ENCODE data around the gene NNT. TPM values are rescaled to one million over a fixed set of nuclear protein-coding genes. Genes with fewer than 3 reads are reported as not detected.

Gene NNT
- total and polyA plus RNA-seq, 2 of the 8 experiments (the other 6 are each of a cell fraction or from before 2014, with no cell fraction given), result 11.0 to 22.2 TPM

DNA sequence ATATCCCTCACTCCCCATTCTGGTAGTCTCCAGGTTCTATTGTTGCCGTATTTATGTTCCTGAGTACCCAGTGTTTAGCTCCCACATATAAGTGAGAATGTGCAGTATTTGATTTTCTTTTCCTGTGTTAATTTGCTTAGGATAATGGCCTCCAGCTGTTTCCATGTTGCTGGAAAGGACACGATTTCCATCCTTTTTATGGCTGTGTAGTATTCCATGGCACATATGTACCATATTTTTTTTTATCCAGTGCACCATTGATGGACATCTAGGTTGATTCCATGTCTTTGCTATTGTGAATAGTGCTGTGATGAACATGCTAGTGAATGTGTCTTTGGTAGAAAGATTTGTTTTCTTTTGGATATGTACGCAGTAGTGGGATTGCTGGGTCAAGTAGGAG lies 98.2 kb downstream of the NNT start:
- Histone ChIP-seq H3K56ac (replicated peaks; ENCODE audit: insufficient read length, low read depth, low read length) (no peak overlapping the region), H3K27ac (ENCODE audit: low read depth, low read length) (no peak overlapping the region), H3K79me1 (ENCODE audit: low read depth, low read length) (no peaks in the 10 kb centered on the region), H3K14ac (ENCODE audit: insufficient read length) (no peak overlapping the region), H4K20me1 (replicated peaks in 1 of 2; ENCODE audit: control insufficient read depth in 1 of 2, insufficient read depth in 2 of 2, low read length in 2 of 2) (no peaks in the 10 kb centered on the region), H2BK120ac (replicated peaks; ENCODE audit: low read depth, low read length) (no peak overlapping the region), H3K79me2 (ENCODE audit: control insufficient read depth in 1 of 2, insufficient read depth in 2 of 2, low read length in 2 of 2) (no peaks in the 10 kb centered on the region), H4K5ac (ENCODE audit: insufficient read length, low read depth, low read length) (no peak overlapping the region), H3K36me3 (ENCODE audit: control insufficient read depth in 2 of 4, insufficient read depth in 4 of 4, low read length in 3 of 4) (no peaks in the 10 kb centered on the region), H3K4me2 (ENCODE audit: insufficient read depth in 1 of 2, low read depth in 2 of 2, low read length in 2 of 2) (no peak overlapping the region), H2BK12ac (ENCODE audit: low read depth, low read length) (no peak overlapping the region), H3K4ac (replicated peaks; ENCODE audit: insufficient read length, low read depth, low read length) (no peak overlapping the region), H4K91ac (replicated peaks; ENCODE audit: insufficient read length, low read length) (no peak overlapping the region), H3K23ac (ENCODE audit: insufficient read length) (no peak overlapping the region), H3K4me1 (replicated peaks in 1 of 4; ENCODE audit: control insufficient read depth in 3 of 4, insufficient read depth in 4 of 4, low read length in 3 of 4) (no peaks in the 10 kb centered on the region), H3K9me3 (ENCODE audit: insufficient read depth in 2 of 2, low read depth in 1 of 2, low read length in 1 of 2) (peaks cover 0 to 5% of the 10 kb centered on the region in 2 experiments; a peak in 2 of 4 replicates), H3K18ac (ENCODE audit: extremely low read depth, low read length) (no peak overlapping the region), H3K9ac (replicated peaks in 1 of 4; ENCODE audit: extremely low read depth in 1 of 4, low read depth in 3 of 4, low read length in 3 of 4) (no peak overlapping the region), H3K27me3 (replicated peaks in 1 of 4; ENCODE audit: control insufficient read depth in 3 of 4, extremely low read depth in 1 of 4, insufficient read depth in 3 of 4, low read length in 3 of 4) (peaks cover 0 to 1% (median 0%) of the 10 kb centered on the region in 4 experiments; a peak in 1 of 7 replicates), H2BK5ac (ENCODE audit: low read depth, low read length) (no peak overlapping the region), H2AK5ac (ENCODE audit: low read depth, low read length) (no peak overlapping the region), H4K8ac (ENCODE audit: extremely low read depth, insufficient read depth, low read length) (no peak overlapping the region), H2BK15ac (ENCODE audit: low read length) (no peak overlapping the region), H2BK20ac (ENCODE audit: low read length) (no peak overlapping the region), H2AFZ (ENCODE audit: low read length) (no peak overlapping the region), H3K4me3 (ENCODE audit: extremely low read depth in 1 of 4, insufficient read depth in 2 of 4, low read depth in 3 of 4, low read length in 4 of 4) (no peak overlapping the region), H3K23me2 (ENCODE audit: low read depth, low read length) (no peaks in the 10 kb centered on the region)
- DNase-seq (ENCODE audit: low read depth in 1 of 2, low spot score in 2 of 2) (no peak), FAIRE-seq (no peak)
- WGBS, 2 experiments (ENCODE audit: extremely low coverage in 1 of 2, insufficient coverage in 1 of 2, insufficient read length in 1 of 2, insufficient replicate concordance in 2 of 2, low coverage in 1 of 2, low lambda C conversion rate in 2 of 2, missing lambda C conversion rate in 1 of 2), result 91% methylated on average over 3 of the region's 3 CpGs; no CpG with 5 or more reads in 1 of the 2 experiments
- CTCF ChIA-PET (ENCODE audit: partially characterized antibody), result interaction anchor here (0.6 to 1.0 kb wide), 2 partner anchors 28 to 691 kb away, joined by 3 to 4 read pairs; no protein-coding TSS in a partner anchor
- POLR2A ChIA-PET (ENCODE audit: partially characterized antibody), result no interaction called here
- TF ChIP-seq MAFK (IDR thresholded peaks at IDR 0.05; ENCODE audit: low read depth, low read length) (no peak), JUN (IDR thresholded peaks at IDR 0.05; ENCODE audit: low read depth, low read length) (no peak), POLR2A (IDR thresholded peaks at IDR 0.05; ENCODE audit: control extremely low read depth in 1 of 2, low read depth in 2 of 2, low read length in 2 of 2) (no peak), BRCA1 (IDR thresholded peaks at IDR 0.05; ENCODE audit: low read depth, low read length) (no peak), SP1 (IDR thresholded peaks at IDR 0.05; ENCODE audit: low read depth, low read length) (no peak), YY1 (IDR thresholded peaks at IDR 0.05; ENCODE audit: low read depth, low read length) (no peak), FOSL1 (IDR thresholded peaks at IDR 0.05; ENCODE audit: insufficient read depth, low read depth, low read length) (no peak), POU5F1 (IDR thresholded peaks at IDR 0.05; ENCODE audit: low read depth, low read length) (no peak), KDM1A (IDR thresholded peaks at IDR 0.05; ENCODE audit: borderline replicate concordance, low read length) (no peak), HDAC2 (IDR thresholded peaks at IDR 0.05; ENCODE audit: borderline replicate concordance in 1 of 2, low read depth in 2 of 2, low read length in 2 of 2) (no peak)
